GM12875 (cell line): ENCODE measurements around the gene GALK1.
A peak's percentile ranks its signal among the peaks of the same experiment; 100 is the strongest.
"Not testable (repeated sequence)": the region's sequence is repeated elsewhere in the genome, so short reads cannot be mapped to it uniquely, and the experiment has no call there.

ENCODE experiments used
- H3K4me3 ChIP-seq: one replicate; pipeline ENCODE4 v1.5.1; 2011; ENCODE audit warnings: low read depth, low read length, control low read depth
- TF ChIP-seq, protein P1 (sequence below): IDR thresholded peaks from 2 replicates; pipeline ENCODE4 v1.5.1; 2011; ENCODE audit warnings: low read depth, mild to moderate bottlenecking, control low read depth, inconsistent platforms, low read length, moderate library complexity, borderline replicate concordance; ENCODE audit not compliant: insufficient read depth

GALK1 gene

DNA sequence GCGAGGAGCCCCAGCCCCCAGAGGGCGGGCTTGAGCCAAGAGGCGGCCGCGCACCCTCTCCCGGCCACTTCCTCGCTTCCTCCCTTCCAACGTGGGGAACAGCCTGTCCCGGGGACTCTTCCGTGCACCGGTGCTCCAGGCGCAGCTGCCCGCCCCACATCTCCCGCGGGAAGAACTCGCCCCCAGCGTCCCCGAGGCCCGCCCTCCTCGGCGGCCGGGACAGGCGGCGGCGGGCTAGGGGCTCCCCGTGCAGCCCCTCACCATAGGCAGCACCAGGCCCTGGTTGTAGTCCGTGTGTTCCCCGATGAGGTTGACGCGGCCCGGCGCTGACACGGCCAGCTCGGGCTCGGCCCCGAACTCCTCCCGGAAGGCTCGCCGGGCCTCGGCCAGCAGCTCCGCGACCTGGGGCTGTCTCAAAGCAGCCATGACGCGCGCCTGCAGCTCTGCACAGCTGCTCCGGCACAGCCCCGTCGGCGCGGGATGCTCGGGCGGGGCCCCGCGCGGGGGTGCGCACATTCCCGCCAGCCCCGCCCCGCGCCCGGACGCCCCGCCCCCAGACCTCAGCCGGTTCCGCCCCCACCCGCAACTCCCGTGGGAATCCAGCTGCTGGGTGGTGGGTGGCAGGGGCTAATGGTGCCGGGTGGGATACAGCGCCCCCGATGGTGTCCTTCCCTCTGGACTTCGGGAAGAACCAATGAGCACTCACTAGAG, at the start of gene GALK1:
Gene GALK1, minus strand, starts transcription at position 482 of the 711 bp plus-strand sequence. Its CDS starts 56 bp downstream, at position 426.
- H3K4me3 ChIP-seq: peak within 1 kb of the TSS; percentile 66
- TF ChIP-seq, protein P1, sequence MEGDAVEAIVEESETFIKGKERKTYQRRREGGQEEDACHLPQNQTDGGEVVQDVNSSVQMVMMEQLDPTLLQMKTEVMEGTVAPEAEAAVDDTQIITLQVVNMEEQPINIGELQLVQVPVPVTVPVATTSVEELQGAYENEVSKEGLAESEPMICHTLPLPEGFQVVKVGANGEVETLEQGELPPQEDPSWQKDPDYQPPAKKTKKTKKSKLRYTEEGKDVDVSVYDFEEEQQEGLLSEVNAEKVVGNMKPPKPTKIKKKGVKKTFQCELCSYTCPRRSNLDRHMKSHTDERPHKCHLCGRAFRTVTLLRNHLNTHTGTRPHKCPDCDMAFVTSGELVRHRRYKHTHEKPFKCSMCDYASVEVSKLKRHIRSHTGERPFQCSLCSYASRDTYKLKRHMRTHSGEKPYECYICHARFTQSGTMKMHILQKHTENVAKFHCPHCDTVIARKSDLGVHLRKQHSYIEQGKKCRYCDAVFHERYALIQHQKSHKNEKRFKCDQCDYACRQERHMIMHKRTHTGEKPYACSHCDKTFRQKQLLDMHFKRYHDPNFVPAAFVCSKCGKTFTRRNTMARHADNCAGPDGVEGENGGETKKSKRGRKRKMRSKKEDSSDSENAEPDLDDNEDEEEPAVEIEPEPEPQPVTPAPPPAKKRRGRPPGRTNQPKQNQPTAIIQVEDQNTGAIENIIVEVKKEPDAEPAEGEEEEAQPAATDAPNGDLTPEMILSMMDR: peak; percentile 70

DNA sequence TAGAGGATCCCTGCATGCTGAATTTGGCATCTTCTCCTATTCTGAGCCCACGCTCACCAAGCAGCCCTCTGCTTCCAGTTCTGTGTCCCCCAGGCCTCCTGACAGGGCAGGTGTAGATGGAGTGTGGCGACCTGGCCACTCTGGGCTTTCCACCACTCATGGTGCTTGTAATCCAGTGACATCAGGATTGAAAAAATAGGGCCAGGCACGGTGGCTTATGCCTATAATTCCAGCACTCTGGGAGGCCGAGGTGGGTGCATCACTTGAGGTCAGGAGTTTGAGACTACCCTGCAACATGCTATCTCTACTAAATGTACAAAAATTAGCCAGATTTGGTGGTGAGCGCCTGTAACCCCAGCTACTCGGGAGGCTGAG, 49.0 kb upstream of the GALK1 start:
- no peak overlapping the region for H3K4me3 ChIP-seq
- TF ChIP-seq, protein P1: no peak

DNA sequence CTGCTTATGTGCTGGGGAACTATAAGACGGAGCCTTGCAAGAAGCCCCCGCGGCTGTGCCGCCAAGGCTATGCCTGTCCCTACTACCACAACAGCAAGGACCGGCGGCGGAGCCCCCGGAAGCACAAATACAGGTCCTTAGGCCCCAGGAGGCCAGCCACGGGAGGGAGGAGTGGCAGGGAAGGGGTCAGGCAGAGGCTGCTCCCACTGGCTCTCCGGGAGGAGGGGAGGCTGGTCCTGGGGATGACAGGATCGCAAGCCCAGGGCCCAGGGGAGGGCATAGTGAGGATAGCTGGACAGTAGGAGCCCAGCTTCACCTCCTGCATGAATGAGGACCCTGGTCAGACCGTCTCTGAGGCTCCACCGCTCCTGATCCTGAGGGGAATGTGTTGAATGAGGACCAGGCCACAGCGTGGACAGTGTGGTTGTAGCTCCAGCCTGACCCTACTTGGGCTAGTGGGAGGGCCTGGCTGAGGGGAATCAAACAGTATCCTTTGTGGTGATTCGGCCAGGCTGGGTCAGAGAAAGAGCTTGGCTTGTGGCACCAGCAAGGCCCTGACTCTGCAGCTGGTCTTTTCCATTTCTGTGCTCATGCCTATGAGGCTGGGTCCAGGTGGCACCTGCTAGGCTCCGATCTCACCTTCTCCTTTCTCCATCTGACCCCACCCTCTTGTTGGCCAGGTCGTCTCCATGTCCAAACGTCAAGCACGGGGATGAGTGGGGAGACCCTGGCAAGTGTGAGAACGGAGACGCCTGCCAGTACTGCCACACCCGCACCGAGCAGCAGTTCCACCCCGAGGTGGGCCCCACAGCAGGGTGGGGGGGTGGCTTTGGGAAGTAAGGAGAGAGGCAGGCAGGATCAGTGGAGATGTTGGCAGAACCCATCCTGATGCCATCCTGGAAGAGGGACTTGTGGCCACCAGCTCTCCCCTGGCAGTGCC, 48.4 kb upstream of the GALK1 start:
- TF ChIP-seq, protein P1: no peak
- H3K4me3 ChIP-seq: no peak overlapping the region

DNA sequence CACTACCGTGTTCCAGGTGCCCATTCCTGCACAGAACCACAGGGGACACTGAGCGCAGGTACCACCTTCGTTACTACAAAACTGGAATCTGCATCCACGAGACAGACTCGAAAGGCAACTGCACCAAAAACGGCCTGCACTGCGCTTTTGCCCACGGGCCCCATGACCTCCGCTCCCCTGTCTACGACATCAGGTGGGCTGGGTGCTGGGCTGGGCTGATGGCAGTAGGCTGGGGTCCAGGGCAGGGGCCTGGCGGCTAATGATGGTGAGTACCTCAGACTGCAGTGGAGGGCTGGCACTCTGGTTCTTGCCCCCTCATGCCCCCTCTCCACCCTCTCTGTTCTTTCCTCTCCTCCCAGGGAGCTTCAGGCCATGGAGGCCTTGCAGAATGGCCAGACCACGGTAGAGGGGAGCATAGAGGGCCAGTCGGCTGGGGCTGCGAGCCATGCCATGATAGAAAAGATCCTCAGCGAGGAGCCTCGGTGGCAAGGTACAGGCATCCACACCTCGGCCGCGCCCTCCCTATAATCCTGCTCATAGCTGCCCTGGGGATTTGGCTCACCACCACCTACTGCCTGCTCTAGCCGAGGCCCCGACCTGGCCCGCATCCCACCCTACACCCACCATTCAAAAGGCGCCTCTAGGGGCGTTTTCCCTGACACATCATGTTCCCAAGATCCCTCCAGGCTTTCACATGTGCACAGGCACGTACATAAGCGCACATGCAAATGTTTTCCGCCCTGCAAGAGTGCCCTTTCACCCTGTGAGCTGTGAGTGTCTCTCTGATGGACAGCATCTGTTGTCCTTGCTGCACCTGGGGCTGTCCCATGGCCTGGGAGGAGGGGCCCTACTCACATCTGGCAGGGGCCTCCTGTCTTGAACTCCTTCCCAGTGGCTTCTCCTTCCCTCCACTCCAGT, 47.4 kb upstream of the GALK1 start:
- no peak overlapping the region for H3K4me3 ChIP-seq
- TF ChIP-seq, protein P1: no peak

DNA sequence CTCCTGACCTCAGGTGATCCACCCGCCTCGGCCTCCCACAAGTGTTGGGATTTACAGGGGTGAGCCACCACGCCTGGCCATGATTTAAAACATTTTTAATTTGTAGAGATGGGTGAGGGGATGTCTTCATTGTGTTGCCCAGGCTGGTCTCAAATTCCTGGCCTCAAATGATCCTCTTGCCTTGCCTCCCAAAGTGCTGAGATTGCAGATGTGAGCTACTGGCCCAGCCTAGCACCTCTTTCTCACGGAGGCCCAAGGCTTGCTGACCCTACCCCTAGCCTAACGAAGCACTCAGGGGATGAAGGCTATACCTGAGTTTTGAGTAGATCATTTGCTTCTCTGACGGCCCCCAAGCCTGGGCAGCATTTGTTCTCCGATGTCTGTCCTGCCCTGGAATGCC, 46.2 kb upstream of the GALK1 start:
- no peak overlapping the region for H3K4me3 ChIP-seq
- TF ChIP-seq, protein P1: no peak

DNA sequence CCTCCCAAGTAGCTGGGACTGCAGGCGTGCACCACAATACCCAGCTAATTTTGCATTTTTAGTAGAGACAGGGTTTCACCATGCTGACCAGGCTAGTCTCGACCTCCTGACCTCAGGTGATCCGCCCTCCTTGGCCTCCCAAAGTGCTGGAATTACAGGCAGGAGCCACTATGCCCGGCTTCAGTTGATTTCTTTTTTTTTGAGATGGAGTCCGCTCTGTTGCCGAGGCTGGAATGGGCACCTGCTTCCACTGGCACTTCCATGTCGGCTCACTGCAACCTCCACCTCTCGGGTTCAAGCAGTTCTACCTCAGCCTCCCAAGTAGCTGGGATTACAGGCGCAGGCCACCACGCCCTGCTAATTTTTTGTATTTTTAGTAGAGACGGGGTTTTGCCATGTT, 45.8 kb upstream of the GALK1 start:
- H3K4me3 ChIP-seq: not testable (repeated sequence)

DNA sequence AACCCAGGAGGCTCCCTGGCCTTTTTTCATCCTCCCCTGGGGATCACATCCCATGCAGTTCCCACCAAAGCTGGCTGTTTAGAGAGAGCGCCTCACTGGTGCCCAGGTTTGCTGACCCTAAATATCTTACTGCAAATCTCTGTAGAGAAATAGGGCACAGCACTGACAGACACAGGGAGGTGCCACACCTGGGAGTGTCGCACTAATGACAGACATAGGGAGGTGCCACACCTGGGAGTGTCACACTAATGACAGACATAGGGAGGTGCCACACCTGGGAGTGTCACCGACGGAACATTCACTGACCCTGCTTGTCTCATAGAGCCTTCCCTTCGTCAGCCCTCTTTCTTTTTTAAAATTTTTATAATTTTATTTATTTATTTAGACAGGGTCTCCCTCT, 45.2 kb upstream of the GALK1 start:
- TF ChIP-seq, protein P1: no peak
- no peak overlapping the region for H3K4me3 ChIP-seq
